ENCODE measurements around the gene POC1A. TPM values are rescaled to one million over a fixed set of nuclear protein-coding genes. Genes with fewer than 3 reads are reported as not detected.

POC1A gene
- total RNA-seq, 1 experiment from 2014 or later = 32.2 TPM

- Mint-ChIP-seq H3K36me3 (ENCODE audit: insufficient read depth, unreplicated experiment) (peaks cover 9% of the 10 kb centered on the region), H3K4me1 (ENCODE audit: low read depth, unreplicated experiment) (no peaks in the 10 kb centered on the region), H3K9me3 (ENCODE audit: unreplicated experiment) (no peaks in the 10 kb centered on the region), H3K27ac (ENCODE audit: unreplicated experiment) (no peak overlapping the region), H3K4me3 (ENCODE audit: unreplicated experiment) (no peak overlapping the region), H3K27me3 (ENCODE audit: insufficient read depth, unreplicated experiment) (no peaks in the 10 kb centered on the region)
- no peaks in the 10 kb centered on the region for H3K36me3 ChIP-seq (ENCODE audit: control insufficient read depth, insufficient read depth, low read length)
- intact Hi-C loops (cut with micrococcal nuclease; ENCODE audit: unreplicated experiment) = no loop called here
- H3K4me1 ChIP-seq = no peaks in the 10 kb centered on the region
- TF ChIP-seq CTCF (IDR thresholded peaks at IDR 0.05; ENCODE audit: insufficient read depth in 1 of 2, low read depth in 1 of 2, low read length in 1 of 2, severe bottlenecking in 1 of 2, unreplicated experiment in 1 of 2) = no peak
- no peak for DNase-seq
- H3K4me3 ChIP-seq (ENCODE audit: low read depth, low read length) = no peak overlapping the region
- H3K9me3 ChIP-seq = no peaks in the 10 kb centered on the region
- BruUV-seq (replicated peaks) = no TSS peak
- CTCF ChIA-PET = no interaction called here
- POLR2A ChIA-PET = no interaction called here
- no peaks in the 10 kb centered on the region for H3K27me3 ChIP-seq (replicated peaks; ENCODE audit: control insufficient read depth, insufficient read depth, low read length)
These were observed 13.5 kb downstream of the POC1A start for GRCh38 chr3:52140769-52141168.

- H3K4me1 ChIP-seq = no peaks in the 10 kb centered on the region
- H3K9me3 Mint-ChIP-seq (ENCODE audit: unreplicated experiment) = no peaks in the 10 kb centered on the region
- H3K4me3 Mint-ChIP-seq (ENCODE audit: unreplicated experiment) = no peak overlapping the region
- H3K36me3 ChIP-seq (ENCODE audit: control insufficient read depth, insufficient read depth, low read length) = no peaks in the 10 kb centered on the region
- no peaks in the 10 kb centered on the region for H3K27me3 ChIP-seq (replicated peaks; ENCODE audit: control insufficient read depth, insufficient read depth, low read length)
- peaks cover 9% of the 10 kb centered on the region for H3K36me3 Mint-ChIP-seq (ENCODE audit: insufficient read depth, unreplicated experiment)
- H3K4me3 ChIP-seq (ENCODE audit: low read depth, low read length) = no peak overlapping the region
- H3K27ac Mint-ChIP-seq (ENCODE audit: unreplicated experiment) = no peak overlapping the region
- intact Hi-C loops (cut with micrococcal nuclease; ENCODE audit: unreplicated experiment) = no loop called here
- H3K27me3 Mint-ChIP-seq (ENCODE audit: insufficient read depth, unreplicated experiment) = no peaks in the 10 kb centered on the region
- no peak for TF ChIP-seq CTCF (IDR thresholded peaks at IDR 0.05; ENCODE audit: insufficient read depth in 1 of 2, low read depth in 1 of 2, low read length in 1 of 2, severe bottlenecking in 1 of 2, unreplicated experiment in 1 of 2)
- no TSS peak for BruUV-seq (replicated peaks)
- no peak for DNase-seq
- H3K9me3 ChIP-seq = no peaks in the 10 kb centered on the region
- ChIA-PET POLR2A (no interaction called here), CTCF (no interaction called here)
- no peaks in the 10 kb centered on the region for H3K4me1 Mint-ChIP-seq (ENCODE audit: low read depth, unreplicated experiment)
These were observed 14.2 kb downstream of the POC1A start for GRCh38 chr3:52140000-52140399.

- Mint-ChIP-seq H3K36me3 (ENCODE audit: insufficient read depth, unreplicated experiment) (peaks cover 13% of the 10 kb centered on the region), H3K27me3 (ENCODE audit: insufficient read depth, unreplicated experiment) (no peaks in the 10 kb centered on the region), H3K4me1 (ENCODE audit: low read depth, unreplicated experiment) (no peaks in the 10 kb centered on the region), H3K27ac (ENCODE audit: unreplicated experiment) (no peak overlapping the region), H3K9me3 (ENCODE audit: unreplicated experiment) (no peaks in the 10 kb centered on the region), H3K4me3 (ENCODE audit: unreplicated experiment) (no peak overlapping the region)
- POLR2A ChIA-PET = no interaction called here
- no peaks in the 10 kb centered on the region for H3K36me3 ChIP-seq (ENCODE audit: control insufficient read depth, insufficient read depth, low read length)
- no peak overlapping the region for H3K4me3 ChIP-seq (ENCODE audit: low read depth, low read length)
- intact Hi-C loops (cut with micrococcal nuclease; ENCODE audit: unreplicated experiment) = no loop called here
- no peaks in the 10 kb centered on the region for H3K4me1 ChIP-seq
- no peak for TF ChIP-seq CTCF (IDR thresholded peaks at IDR 0.05; ENCODE audit: insufficient read depth in 1 of 2, low read depth in 1 of 2, low read length in 1 of 2, severe bottlenecking in 1 of 2, unreplicated experiment in 1 of 2)
- no TSS peak for BruUV-seq (replicated peaks)
- no peak for DNase-seq
- CTCF ChIA-PET = no interaction called here
- H3K27me3 ChIP-seq (replicated peaks; ENCODE audit: control insufficient read depth, insufficient read depth, low read length) = no peaks in the 10 kb centered on the region
- H3K9me3 ChIP-seq = no peaks in the 10 kb centered on the region
These were observed 16.9 kb downstream of the POC1A start for GRCh38 chr3:52137311-52137710.

Measured in Caco-2 (cell line).